Upper lobe of right lung (tissue), 1 donor: ENCODE measurements around the gene PDE9A. TPM values are rescaled to one million over a fixed set of nuclear protein-coding genes. Genes with fewer than 3 reads are reported as not detected.
"Not testable (repeated sequence)": the region's sequence is repeated elsewhere in the genome, so short reads cannot be mapped to it uniquely, and the experiment has no call there.

Experiments used
- ATAC-seq: fragments of 200-7000 bp; cut with Tn5 transposase; one replicate; pipeline ENCODE4 v1.9.1; 2020; ENCODE audit warnings: mild to moderate bottlenecking, moderate library complexity
- DNase-seq: peaks from one replicate; pipeline ENCODE4 v3.0.0-alpha.2; 2020
- H3K27ac ChIP-seq: fragments of 200-600 bp; one replicate; pipeline ENCODE4 v1.8.0; 2022
- H3K27me3 ChIP-seq: fragments of 200-600 bp; one replicate; pipeline ENCODE4 v1.8.0; 2022; ENCODE audit warnings: mild to moderate bottlenecking
- H3K36me3 ChIP-seq: fragments of 200-600 bp; one replicate; pipeline ENCODE4 v1.8.0; 2022
- H3K4me1 ChIP-seq: fragments of 200-600 bp; one replicate; pipeline ENCODE4 v1.8.0; 2022
- H3K4me3 ChIP-seq: fragments of 200-600 bp; one replicate; pipeline ENCODE4 v1.8.0; 2022; ENCODE audit warnings: mild to moderate bottlenecking
- H3K9me3 ChIP-seq: fragments of 200-600 bp; one replicate; pipeline ENCODE4 v1.8.0; 2022
- intact Hi-C: fragments of 100-400 bp; cut with DNase I; formaldehyde crosslinking; loops from one replicate; pipeline ENCODE4 v1.11.0; 2022
- total RNA-seq: library from RNA; stranded (reverse); fragmentation: NEBNext Ultra II Directional; extraction: Animal tissue kit (Norgen Biotek cat#: 25700); gene quantifications from one replicate; pipeline ENCODE4 v1.2.1, GENCODE V29; 2021
- TF ChIP-seq, protein P1 (sequence below): fragments of 200-600 bp; IDR thresholded peaks from one replicate; pipeline ENCODE4 v1.8.0; 2022; ENCODE audit warnings: antibody characterized with exemption
- donor health status: DM: no; HTN: yes; CAD: no; lungs with severe emphysema.

PDE9A gene
- total RNA-seq, 1 donor from 2014 or later, result 15.3 TPM

DNA sequence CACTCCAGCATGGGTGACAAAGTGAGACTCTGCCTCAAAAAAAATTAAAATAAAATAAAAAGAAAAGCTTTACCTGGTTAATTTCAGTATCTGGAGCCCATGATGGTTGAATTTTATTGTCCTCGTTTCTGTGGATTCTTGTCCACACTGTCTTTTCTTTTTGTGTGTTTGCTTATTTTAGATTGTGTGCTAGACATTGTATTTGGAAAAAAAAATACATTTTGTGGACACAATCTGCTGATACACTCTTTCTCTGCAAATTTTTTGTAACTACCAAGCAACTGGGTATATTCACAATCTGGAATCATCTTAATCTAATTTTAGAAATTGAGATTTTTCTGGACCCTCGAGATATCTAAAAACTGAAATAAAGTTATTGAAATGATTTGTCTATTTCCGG lies 41.6 kb upstream of the PDE9A start:
- TF ChIP-seq, protein P1, sequence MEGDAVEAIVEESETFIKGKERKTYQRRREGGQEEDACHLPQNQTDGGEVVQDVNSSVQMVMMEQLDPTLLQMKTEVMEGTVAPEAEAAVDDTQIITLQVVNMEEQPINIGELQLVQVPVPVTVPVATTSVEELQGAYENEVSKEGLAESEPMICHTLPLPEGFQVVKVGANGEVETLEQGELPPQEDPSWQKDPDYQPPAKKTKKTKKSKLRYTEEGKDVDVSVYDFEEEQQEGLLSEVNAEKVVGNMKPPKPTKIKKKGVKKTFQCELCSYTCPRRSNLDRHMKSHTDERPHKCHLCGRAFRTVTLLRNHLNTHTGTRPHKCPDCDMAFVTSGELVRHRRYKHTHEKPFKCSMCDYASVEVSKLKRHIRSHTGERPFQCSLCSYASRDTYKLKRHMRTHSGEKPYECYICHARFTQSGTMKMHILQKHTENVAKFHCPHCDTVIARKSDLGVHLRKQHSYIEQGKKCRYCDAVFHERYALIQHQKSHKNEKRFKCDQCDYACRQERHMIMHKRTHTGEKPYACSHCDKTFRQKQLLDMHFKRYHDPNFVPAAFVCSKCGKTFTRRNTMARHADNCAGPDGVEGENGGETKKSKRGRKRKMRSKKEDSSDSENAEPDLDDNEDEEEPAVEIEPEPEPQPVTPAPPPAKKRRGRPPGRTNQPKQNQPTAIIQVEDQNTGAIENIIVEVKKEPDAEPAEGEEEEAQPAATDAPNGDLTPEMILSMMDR, result no peak
- no peaks in the 10 kb centered on the region for H3K9me3 ChIP-seq
- no peaks in the 10 kb centered on the region for H3K36me3 ChIP-seq
- no peak for ATAC-seq
- H3K4me1 ChIP-seq, result peaks cover 6% of the 10 kb centered on the region
- no peak overlapping the region for H3K27ac ChIP-seq
- peaks cover under 1% of the 10 kb centered on the region for H3K27me3 ChIP-seq
- intact Hi-C loops, result no loop called here
- H3K4me3 ChIP-seq, result no peak overlapping the region
- no peak for DNase-seq

DNA sequence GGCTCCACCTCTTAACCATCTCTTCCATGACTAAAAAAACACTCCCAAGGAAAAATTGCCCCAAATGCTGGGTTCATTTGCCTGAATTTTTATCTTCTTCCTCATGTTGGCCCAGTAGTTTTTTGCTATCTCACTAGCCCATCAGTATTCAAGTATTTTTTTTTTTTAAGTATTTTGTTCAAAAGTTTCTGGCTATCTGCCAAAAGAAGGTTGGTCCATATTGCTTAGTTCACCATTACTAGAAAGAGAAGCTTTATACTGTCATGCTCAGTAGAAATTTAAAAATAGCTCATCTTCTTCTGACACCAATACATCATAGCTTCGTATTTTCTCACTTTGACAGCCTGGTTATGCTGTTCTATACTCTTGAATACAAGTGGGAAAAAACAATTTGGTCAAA lies 41.0 kb upstream of the PDE9A start:
- Histone ChIP-seq H3K9me3 (no peaks in the 10 kb centered on the region), H3K27me3 (peaks cover 6% of the 10 kb centered on the region), H3K4me3 (no peak overlapping the region), H3K4me1 (peaks cover 6% of the 10 kb centered on the region), H3K27ac (no peak overlapping the region), H3K36me3 (no peaks in the 10 kb centered on the region)
- TF ChIP-seq, protein P1, result no peak
- ATAC-seq, result no peak
- no peak for DNase-seq
- intact Hi-C loops, result no loop called here

DNA sequence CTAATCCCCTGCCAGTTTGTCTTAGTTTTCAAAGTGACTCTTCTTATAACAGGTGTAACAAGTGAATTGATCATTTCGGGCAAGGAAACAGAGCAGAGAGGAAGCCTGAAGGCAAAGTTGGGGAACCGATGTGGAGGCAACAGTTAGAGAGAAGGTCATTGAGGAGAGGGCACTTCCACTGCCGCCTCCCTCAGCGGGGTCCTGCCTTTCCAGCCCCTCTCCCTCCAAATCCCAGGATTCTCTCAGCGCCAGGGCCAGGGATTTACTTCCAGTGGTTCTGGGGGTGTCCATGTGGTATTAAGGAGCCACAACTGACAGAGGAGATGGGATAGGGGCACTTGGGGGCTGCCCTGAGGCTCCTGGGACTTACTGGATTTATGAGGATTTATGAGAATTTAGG lies 39.7 kb upstream of the PDE9A start:
- H3K27me3 ChIP-seq, result peaks cover 10% of the 10 kb centered on the region
- TF ChIP-seq, protein P1, result no peak
- H3K9me3 ChIP-seq, result no peaks in the 10 kb centered on the region
- H3K36me3 ChIP-seq, result no peaks in the 10 kb centered on the region
- DNase-seq (no peak), ATAC-seq (no peak)
- H3K27ac ChIP-seq, result no peak overlapping the region
- H3K4me1 ChIP-seq, result peaks cover 6% of the 10 kb centered on the region
- peak overlapping the region; percentile 28 for H3K4me3 ChIP-seq
- intact Hi-C loops, result no loop called here

DNA sequence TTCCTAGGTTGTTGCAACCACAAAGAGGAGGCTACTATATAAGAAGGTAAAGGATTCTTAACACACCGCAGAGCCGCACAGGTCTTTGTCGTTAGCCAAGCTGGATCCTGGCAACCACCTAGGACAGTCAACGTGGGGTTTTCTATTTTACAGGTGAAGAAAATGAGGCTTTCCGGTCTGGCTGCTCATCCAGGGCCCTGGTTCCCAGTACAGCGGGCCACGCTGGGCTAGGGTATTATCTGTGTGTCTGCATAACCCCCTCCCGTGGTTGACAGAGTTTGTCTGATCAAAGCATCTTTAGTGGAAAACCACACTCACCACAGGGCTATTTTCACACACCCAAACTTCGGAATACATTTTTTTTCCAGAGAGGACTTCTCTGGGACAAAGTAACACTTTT lies 39.0 kb upstream of the PDE9A start:
- TF ChIP-seq, protein P1, result no peak
- peaks cover 6% of the 10 kb centered on the region for H3K4me1 ChIP-seq
- no peak for ATAC-seq
- H3K4me3 ChIP-seq, result peak overlapping the region; percentile 28
- intact Hi-C loops, result no loop called here
- H3K27me3 ChIP-seq, result peaks cover 14% of the 10 kb centered on the region
- H3K36me3 ChIP-seq, result no peaks in the 10 kb centered on the region
- DNase-seq, result peak; percentile 38
- no peaks in the 10 kb centered on the region for H3K9me3 ChIP-seq
- H3K27ac ChIP-seq, result peak overlapping the region; percentile 74

DNA sequence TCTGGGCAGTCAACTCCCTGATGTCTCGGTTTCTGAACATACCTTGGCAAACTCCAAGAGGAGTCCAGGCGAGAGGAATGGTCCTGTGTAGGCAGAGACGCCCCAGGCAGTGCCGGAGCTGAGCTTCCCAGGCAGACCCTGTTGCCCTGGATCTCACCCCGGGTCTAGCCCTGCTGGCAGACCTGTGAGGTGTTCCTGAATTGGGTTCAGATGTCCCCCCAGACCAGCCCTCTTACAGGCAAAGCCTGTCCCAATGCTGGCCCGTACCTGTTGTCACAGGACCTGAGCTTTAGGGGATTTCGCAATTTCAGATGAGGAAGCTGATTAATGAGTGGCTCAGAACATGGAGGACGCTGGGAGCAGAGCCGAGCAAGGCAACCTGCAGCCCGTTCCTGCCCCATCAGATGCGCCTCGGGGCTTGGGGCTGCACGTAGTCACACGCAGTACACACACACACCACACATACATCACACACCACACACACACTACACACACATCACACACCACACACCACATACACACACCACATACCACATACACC lies 38.5 kb upstream of the PDE9A start:
- intact Hi-C loops, result no loop called here
- H3K9me3 ChIP-seq, result no peaks in the 10 kb centered on the region
- H3K36me3 ChIP-seq, result no peaks in the 10 kb centered on the region
- peaks cover 18% of the 10 kb centered on the region for H3K27me3 ChIP-seq
- H3K4me3 ChIP-seq, result peak overlapping the region; percentile 28
- TF ChIP-seq, protein P1, result no peak
- ATAC-seq (peak; percentile 91), DNase-seq (peak; percentile 81)
- H3K27ac ChIP-seq, result peak overlapping the region; percentile 74
- peaks cover 6% of the 10 kb centered on the region for H3K4me1 ChIP-seq

DNA sequence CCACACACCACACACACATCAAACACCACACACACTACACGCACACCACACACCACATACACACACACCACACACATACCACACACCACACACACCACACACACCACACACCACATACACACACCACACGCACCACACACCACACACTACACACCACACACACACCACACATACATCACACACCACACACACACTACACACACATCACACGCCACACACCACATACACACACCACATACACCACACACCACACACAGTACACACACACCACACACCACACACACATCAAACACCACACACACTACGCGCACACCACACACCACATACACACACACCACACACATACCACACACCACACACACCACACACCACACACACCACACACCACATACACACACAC lies 38.0 kb upstream of the PDE9A start:
- H3K4me1 ChIP-seq, H3K9me3 ChIP-seq, intact Hi-C loops, DNase-seq, ATAC-seq, H3K36me3 ChIP-seq, H3K4me3 ChIP-seq, H3K27ac ChIP-seq: not testable (repeated sequence)
- H3K27me3 ChIP-seq, result peaks cover 18% of the 10 kb centered on the region
